Measurements from ENCODE around the gene ZNF410. TPM values are rescaled to one million over a fixed set of nuclear protein-coding genes. Genes with fewer than 3 reads are reported as not detected.
A peak's percentile ranks its signal among the peaks of the same experiment; 100 is the strongest.

The ZNF410 gene
- total and polyA plus RNA-seq, 2 of the 13 experiments (the other 11 are each of a cell fraction or from before 2014, with no cell fraction given) = 19.2 to 44.3 TPM

- TF ChIP-seq ZBTB37 (CRISPR knock-in tag; IDR thresholded peaks at IDR 0.05) (no peak), KDM4B (CRISPR knock-in tag; IDR thresholded peaks at IDR 0.05) (0 out of 2 replicates have a peak, but pooled peaks have one; percentile 35), CERS6 (CRISPR knock-in tag; IDR thresholded peaks at IDR 0.05) (no peak), SCMH1 (CRISPR knock-in tag; IDR thresholded peaks at IDR 0.05; ENCODE audit: borderline replicate concordance) (no peak), ZNF530 (CRISPR knock-in tag; IDR thresholded peaks at IDR 0.05; ENCODE audit: low read depth) (no peak), ZNF574 (CRISPR knock-in tag; IDR thresholded peaks at IDR 0.05) (peak; percentile 85), TMF1 (CRISPR knock-in tag; IDR thresholded peaks at IDR 0.05; ENCODE audit: low read depth) (peak; percentile 83), MAX (IDR thresholded peaks at IDR 0.05) (peak; percentile 72), KDM5B (CRISPR knock-in tag; IDR thresholded peaks at IDR 0.05; ENCODE audit: borderline replicate concordance) (peak; percentile 88; the same call in 1 of the 2 replicates), ZNF713 (CRISPR knock-in tag; IDR thresholded peaks at IDR 0.05) (no peak), THAP9 (CRISPR knock-in tag; IDR thresholded peaks at IDR 0.05; ENCODE audit: borderline replicate concordance) (peak; percentile 94; the same call in 1 of the 2 replicates), ZNF724P (CRISPR knock-in tag; IDR thresholded peaks at IDR 0.05; ENCODE audit: borderline replicate concordance) (no peak), AFF4 (CRISPR knock-in tag; IDR thresholded peaks at IDR 0.05) (no peak; the same call in 1 of the 2 replicates), KLF12 (CRISPR knock-in tag; IDR thresholded peaks at IDR 0.05; ENCODE audit: borderline replicate concordance) (no peak), NFRKB (IDR thresholded peaks at IDR 0.05) (no peak)
Observed at GRCh38 chr14:73949752-73950734, 63.4 kb downstream of the ZNF410 start, which contains the start of the genes COQ6 and FAM161B (continued).

All from HepG2 (cell line).